CD4-positive, alpha-beta T cell treated with Interleukin-17A for 1 hour (primary cell): ENCODE data around the gene ENDOV.
A peak's percentile ranks its signal among the peaks of the same experiment; 100 is the strongest.

ENCODE experiments used
- DNase-seq: peaks from one replicate; pipeline ENCODE4 v3.0.0-alpha.2; 2020

ENDOV gene

GRCh38 chr17:80472996-80473395, 58.0 kb downstream of the ENDOV start:
- DNase-seq, result no peak

GRCh38 chr17:80473701-80474100, 58.7 kb downstream of the ENDOV start:
- DNase-seq, result no peak

- DNase-seq, result peak; percentile 38
Observed at GRCh38 chr17:80474231-80474960, 59.4 kb downstream of the ENDOV start.

DNA sequence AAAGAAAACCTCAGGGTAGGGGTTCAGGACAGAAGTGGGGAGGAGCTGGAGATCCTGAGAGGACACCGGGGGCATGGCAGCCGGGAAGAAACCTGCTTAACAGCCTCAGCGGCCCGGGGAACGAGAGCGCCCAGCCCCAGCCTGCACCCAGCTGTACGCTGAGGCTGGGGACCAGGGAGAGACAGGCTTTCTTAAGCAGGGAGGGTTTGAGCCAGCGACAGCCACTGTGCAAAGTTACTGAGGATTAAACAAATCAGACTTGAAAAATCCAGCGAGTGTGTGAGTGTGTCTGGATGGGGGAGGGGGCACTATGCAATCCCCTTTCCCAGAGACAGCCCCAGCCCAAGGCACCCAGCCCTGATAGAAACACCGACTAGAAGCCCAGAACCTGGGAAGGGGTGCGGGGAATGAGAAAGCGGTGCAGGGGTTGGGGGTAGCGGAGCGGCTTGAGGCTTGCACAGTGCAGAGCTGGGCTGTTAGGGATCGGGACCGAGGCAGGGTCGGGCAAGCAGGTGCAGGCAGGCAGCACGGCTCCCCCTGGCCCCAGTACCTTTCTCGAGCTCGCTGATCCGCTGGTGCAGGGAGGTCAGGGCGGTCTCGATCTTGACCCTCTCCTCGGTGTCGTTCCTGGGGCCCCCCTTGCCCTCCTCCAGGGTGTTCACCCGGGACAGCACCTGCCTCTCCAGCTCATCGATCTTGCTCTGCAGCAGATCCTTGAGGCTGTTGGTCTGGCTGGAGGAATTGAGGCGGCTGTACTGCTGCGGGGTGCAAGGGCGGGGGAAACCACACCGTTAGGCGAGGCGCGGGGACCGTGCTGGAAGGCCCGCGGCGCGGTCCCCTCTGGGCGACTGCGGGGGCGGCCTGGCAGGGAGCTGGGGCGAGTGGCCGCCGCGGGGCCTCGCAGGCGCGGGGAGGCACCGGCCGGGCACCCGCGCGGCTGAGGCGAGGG, 60.3 kb downstream of the ENDOV start:
- DNase-seq, result no peak

DNA sequence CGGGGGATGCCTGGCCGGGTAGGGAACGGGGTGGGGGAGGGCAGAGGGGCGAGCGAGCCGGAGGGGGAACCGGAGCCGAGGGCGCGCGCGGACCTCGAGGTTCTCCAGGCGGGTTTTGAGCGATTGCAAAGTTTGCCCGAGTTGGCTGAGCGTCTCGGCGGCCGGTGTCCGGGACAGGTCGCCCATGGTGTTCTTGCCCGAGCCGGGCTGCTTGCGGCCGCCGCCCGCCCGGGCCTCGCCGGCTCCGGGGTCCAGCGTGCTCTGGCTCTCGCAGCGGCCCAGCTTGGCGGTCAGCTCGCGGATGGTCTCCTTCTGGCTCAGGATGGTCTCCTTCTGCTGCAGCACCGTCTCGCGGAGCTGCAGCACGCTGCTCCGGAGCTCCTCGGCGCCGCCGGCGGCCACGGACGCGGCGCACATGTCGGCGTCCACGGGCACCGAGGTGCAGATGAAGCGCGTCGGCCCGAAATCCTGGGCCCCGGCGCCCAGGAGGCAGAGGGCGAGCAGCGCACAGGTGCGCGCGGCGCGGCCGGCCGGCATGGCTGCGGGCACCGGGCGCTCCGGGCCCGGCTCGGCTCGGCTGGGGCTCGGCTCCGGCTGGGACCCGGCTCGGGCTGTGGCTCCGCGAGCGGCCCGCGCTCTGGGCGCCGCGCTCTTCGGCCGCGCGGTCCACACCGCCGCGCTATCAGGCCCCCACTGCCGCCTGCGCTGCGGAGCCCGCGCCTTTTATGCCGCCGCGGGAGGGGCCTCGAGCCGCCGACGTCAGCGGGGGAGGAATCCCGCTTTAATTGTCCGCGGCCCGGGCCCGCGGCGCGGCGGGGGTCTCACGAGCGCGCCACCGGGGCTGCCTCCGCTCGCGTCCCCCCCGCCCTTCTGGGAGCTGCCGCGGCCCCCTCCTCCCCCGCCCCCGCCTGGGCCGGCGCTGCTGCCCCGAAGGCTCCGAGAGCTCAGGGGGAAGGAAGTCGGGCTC, 61.2 kb downstream of the ENDOV start, which contains the start of gene NPTX1:
NPTX1 (minus strand) TSS at position 698 of the 967 bp plus-strand sequence; CDS start at position 537, 161 bp downstream.
- DNase-seq, result no peak

GRCh38 chr17:80476877-80477646, 62.1 kb downstream of the ENDOV start:
- peak; percentile 12 for DNase-seq

- DNase-seq, result peak; percentile 11
Observed at GRCh38 chr17:80477647-80478478, 62.9 kb downstream of the ENDOV start.

DNA sequence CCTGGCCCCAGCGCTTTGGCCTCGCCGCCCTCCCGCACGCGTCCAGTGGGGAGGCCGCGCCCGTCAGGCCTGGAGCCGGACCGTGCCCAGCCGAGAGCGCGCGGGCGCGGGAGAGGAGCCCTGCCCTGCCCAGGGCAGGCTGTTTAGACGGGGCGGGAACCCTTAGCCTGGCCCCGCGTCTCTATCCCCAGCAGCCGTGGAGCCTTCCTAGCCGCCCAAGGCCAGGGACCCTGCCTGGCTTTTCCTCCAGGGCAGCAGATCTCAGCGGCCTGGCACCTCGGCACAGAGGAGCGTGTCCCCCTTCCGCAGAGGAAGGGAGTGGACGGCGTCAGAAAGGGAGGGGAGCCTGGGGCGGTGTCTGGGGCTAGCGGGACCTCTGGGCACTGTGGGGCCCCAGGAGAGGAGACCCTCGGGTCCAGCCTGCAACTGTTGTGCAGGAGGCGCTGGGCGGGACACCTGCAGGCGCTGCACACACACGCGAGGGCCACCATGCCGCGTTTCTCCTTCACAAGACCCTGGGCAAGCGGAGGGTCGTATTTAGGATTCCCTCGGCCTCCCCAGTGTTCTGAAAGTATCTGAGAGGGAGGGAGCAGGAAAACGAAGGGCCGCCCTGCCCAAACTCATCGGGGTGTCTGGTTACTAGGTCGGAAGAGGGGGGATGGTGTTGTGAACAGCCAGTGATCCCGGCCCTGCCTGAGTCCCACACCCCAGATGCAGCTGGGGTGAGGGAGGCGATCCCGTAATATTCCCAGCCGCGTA, 63.7 kb downstream of the ENDOV start:
- no peak for DNase-seq

DNA sequence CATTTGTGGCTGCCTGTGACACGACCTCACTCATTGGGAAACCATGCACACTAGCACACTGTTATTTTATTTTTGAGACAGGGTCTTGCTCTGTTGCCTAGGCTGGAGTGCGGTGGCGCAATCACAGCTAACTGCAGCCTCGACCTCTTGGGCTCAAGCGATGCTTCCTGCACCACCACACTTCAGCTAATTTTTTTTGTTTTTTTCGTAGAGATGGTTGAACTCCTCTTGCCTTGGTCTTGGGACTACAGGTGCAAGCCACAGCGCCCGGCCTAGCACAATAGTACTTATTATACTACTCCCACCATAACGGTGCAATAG, 64.2 kb downstream of the ENDOV start:
- DNase-seq, result no peak

GRCh38 chr17:80480248-80480647, 65.3 kb downstream of the ENDOV start:
- no peak for DNase-seq

DNA sequence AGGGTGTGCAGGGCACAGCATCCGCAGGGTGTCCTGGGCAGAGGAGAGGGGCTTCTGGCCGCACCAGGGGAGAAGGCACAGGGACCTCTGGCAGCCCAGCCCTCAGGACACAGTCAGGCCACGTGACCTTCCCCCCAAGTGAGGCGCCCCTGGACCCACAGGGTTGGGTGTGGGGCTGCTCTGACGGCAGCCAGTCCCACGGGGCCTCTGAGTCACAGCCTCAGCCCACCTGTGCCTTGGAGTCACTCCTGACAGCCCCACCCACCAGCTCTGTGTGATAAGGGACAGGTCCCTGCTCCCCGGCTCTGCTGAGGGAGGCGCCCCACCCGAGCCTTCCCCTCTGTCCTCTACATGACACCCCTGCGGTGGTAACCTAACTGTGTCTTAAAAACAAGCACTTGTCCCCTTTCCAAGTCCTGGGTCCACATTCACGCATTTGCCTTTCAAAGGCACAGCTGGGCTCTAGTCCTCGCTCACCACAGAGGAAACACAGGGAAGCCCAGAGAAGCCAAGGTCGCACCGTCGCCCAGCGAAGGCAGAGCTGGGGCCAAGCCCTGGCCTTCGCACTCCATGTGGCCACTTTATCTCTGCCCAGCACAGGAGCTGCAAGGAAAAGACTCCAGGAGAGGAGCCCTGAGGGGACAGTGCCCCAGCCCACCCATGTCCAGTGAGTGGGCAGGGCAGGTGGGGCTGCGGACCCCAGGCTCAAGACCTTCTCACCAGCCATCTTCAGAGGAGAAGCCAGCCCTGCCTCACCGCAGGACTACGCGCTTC, 66.5 kb downstream of the ENDOV start:
- DNase-seq, result no peak

DNA sequence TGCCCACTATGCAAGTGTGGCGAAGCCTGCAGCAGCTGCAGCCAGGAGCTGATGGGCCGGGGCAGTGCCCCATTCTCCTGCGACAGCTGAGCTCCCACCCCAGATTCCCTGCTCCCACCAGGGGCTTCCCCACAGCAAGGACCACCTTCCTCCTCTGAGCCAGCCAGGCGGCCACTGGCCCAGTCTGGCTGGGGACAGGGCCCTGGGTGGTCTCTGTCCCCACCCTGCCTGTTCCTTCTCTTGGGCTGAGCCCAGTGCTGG, 67.0 kb downstream of the ENDOV start:
- no peak for DNase-seq

GRCh38 chr17:80482555-80483308, 67.8 kb downstream of the ENDOV start:
- DNase-seq, result no peak

DNA sequence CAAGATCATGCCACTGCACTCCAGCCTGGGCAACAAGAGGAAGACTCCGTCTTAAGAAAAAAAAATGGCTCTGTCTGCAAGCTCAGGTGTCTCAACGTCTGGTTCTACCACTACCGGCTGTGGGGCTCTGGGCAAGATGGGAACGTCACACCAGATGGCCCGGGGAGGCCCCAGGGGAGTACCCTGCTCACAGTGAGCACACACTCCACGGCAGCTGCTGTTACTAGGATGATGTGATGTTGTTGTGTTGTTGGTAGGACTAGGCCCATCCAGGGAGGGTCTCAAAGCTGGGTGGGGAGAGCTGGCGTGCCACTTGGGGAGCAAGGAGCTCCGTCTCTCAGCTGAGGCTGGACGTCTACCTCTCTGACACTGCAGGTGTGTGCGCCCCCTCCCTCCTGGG, 70.9 kb downstream of the ENDOV start:
- no peak for DNase-seq

- no peak for DNase-seq
Observed at GRCh38 chr17:80486692-80487091, 71.7 kb downstream of the ENDOV start.

DNA sequence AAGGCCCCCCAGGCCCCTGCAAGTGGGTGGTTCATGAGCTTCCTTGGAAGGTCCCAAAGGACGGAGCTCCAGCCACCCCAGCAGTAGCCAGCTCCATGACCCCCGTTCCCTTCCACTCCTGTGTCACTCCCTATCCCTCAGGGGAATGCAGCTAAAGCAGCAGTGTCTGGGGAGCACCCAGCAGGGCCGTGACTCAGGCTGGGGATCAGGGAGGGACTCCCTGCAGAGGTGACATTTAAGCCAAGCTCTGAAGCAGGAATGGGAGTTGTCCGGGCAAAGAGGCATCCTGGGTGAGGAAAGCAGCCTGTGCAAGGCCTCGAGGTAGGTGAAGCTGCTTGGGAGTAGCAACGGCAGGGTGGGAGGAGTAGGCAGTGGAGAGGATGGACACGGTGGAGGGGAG, 72.5 kb downstream of the ENDOV start:
- DNase-seq, result no peak
